ENCODE measurements around the gene MAP4K2. TPM values are rescaled to one million over a fixed set of nuclear protein-coding genes. Genes with fewer than 3 reads are reported as not detected.

Gene MAP4K2
- total RNA-seq, 1 experiment from 2014 or later: 46.5 TPM

- ChIA-PET POLR2A (ENCODE audit: low non-redundant PET) (no interaction called here), CTCF (interaction anchor here (0.6 kb wide), 1 partner anchor 66 kb away, joined by 5 read pairs; no protein-coding TSS in a partner anchor)
- H3K27me3 ChIP-seq (replicated peaks; ENCODE audit: insufficient read depth, low read depth, low read length, poor library complexity): no peaks in the 10 kb centered on the region
- peaks cover 97% of the 10 kb centered on the region for H3K36me3 ChIP-seq (ENCODE audit: insufficient read depth, low read length, poor library complexity, severe bottlenecking)
- no peak overlapping the region for H3K27ac ChIP-seq (ENCODE audit: low read depth, low read length, poor library complexity, severe bottlenecking)
- no peaks in the 10 kb centered on the region for H3K9me3 ChIP-seq (ENCODE audit: low read depth, low read length, poor library complexity, severe bottlenecking)
- H3K4me3 ChIP-seq (ENCODE audit: low read depth, low read length, poor library complexity, severe bottlenecking): no peak overlapping the region
- TF ChIP-seq CTCF (conservative IDR thresholded peaks at IDR 0.05; ENCODE audit: low read depth, low read length) (no peak), EZH2 (IDR thresholded peaks at IDR 0.05; ENCODE audit: borderline replicate concordance, low read depth, low read length, poor library complexity, severe bottlenecking) (no peak)
- DNase-seq (ENCODE audit: low spot score): no peak
- H3K4me1 ChIP-seq (ENCODE audit: insufficient read depth, low read length, poor library complexity, severe bottlenecking): peaks cover 29% of the 10 kb centered on the region
- BruUV-seq (replicated peaks): no TSS peak
- intact Hi-C loops (cut with micrococcal nuclease; ENCODE audit: unreplicated experiment): no loop called here
These were observed 32.9 kb downstream of the MAP4K2 start for GRCh38 chr11:64770120-64770519.

- H3K9me3 ChIP-seq (ENCODE audit: low read depth, low read length, poor library complexity, severe bottlenecking): no peaks in the 10 kb centered on the region
- H3K4me1 ChIP-seq (ENCODE audit: insufficient read depth, low read length, poor library complexity, severe bottlenecking): peaks cover 38% of the 10 kb centered on the region
- CTCF ChIA-PET: no interaction called here
- no peak overlapping the region for H3K4me3 ChIP-seq (ENCODE audit: low read depth, low read length, poor library complexity, severe bottlenecking)
- no peaks in the 10 kb centered on the region for H3K27me3 ChIP-seq (replicated peaks; ENCODE audit: insufficient read depth, low read depth, low read length, poor library complexity)
- DNase-seq (ENCODE audit: low spot score): no peak
- POLR2A ChIA-PET (ENCODE audit: low non-redundant PET): no interaction called here
- H3K36me3 ChIP-seq (ENCODE audit: insufficient read depth, low read length, poor library complexity, severe bottlenecking): peaks cover 97% of the 10 kb centered on the region
- TF ChIP-seq EZH2 (IDR thresholded peaks at IDR 0.05; ENCODE audit: borderline replicate concordance, low read depth, low read length, poor library complexity, severe bottlenecking) (no peak), CTCF (conservative IDR thresholded peaks at IDR 0.05; ENCODE audit: low read depth, low read length) (no peak)
- intact Hi-C loops (cut with micrococcal nuclease; ENCODE audit: unreplicated experiment): no loop called here
- BruUV-seq (replicated peaks): no TSS peak
- no peak overlapping the region for H3K27ac ChIP-seq (ENCODE audit: low read depth, low read length, poor library complexity, severe bottlenecking)
These were observed 33.7 kb downstream of the MAP4K2 start for GRCh38 chr11:64769283-64769682.

- intact Hi-C loops (cut with micrococcal nuclease; ENCODE audit: unreplicated experiment): no loop called here
- DNase-seq (ENCODE audit: low spot score): no peak
- ChIA-PET CTCF (interaction anchor here (0.8 kb wide), 1 partner anchor 10 kb away, joined by 3 read pairs; the partner anchor contains the start of gene SF1), POLR2A (ENCODE audit: low non-redundant PET) (interaction anchor here (0.7 kb wide), 1 partner anchor 10 kb away, joined by 4 read pairs; the partner anchor contains the start of gene SF1)
- Histone ChIP-seq H3K36me3 (ENCODE audit: insufficient read depth, low read length, poor library complexity, severe bottlenecking) (peaks cover 97% of the 10 kb centered on the region), H3K4me1 (ENCODE audit: insufficient read depth, low read length, poor library complexity, severe bottlenecking) (peaks cover 45% of the 10 kb centered on the region), H3K9me3 (ENCODE audit: low read depth, low read length, poor library complexity, severe bottlenecking) (no peaks in the 10 kb centered on the region), H3K27me3 (replicated peaks; ENCODE audit: insufficient read depth, low read depth, low read length, poor library complexity) (no peaks in the 10 kb centered on the region), H3K4me3 (ENCODE audit: low read depth, low read length, poor library complexity, severe bottlenecking) (no peak overlapping the region), H3K27ac (ENCODE audit: low read depth, low read length, poor library complexity, severe bottlenecking) (no peak overlapping the region)
- TF ChIP-seq EZH2 (IDR thresholded peaks at IDR 0.05; ENCODE audit: borderline replicate concordance, low read depth, low read length, poor library complexity, severe bottlenecking): no peak
- TF ChIP-seq CTCF (conservative IDR thresholded peaks at IDR 0.05; ENCODE audit: low read depth, low read length): no peak
- BruUV-seq (replicated peaks): no TSS peak
These were observed 34.7 kb downstream of the MAP4K2 start for GRCh38 chr11:64768300-64768694.
